ENCODE results near the gene ARL4D. TPM values are rescaled to one million over a fixed set of nuclear protein-coding genes. Genes with fewer than 3 reads are reported as not detected.

The ARL4D gene
- total RNA-seq, 1 experiment from 2014 or later = 8.8 TPM

DNA sequence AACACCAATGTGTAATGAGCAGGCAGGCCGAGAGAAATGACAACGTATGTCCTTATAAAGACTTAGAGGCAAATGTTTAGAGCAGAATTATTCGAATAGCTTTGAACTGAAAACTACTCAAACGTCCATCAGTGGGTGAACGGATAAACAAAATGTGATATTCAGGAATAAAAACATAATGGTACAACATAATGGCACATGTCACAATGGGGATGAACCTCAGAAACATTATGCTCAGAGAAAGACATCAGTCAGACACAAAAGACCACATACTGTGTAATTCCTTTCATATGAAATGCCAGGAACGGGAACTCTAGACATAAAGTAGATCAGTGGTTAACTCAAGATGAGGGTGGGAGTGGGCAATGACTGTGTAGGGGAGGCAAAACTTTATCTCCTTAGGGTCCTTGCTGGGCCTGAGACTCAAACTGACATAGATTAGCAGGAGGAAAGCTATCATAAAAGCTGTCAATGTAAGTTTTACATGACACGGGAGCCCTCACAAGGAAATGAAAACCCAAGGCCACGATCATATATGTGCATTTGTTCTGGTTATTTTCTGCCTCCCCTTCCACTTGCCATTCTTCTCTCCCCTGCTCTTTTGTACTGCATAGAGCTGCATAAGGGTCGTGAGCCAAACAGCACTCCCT lies 14.8 kb upstream of the ARL4D start:
- no peak for DNase-seq
- no peaks in the 10 kb centered on the region for H4K20me1 ChIP-seq (ENCODE audit: insufficient read depth)
- BruUV-seq (replicated peaks) = no TSS peak
- H3K4me3 ChIP-seq = no peak overlapping the region
- peaks cover 6% of the 10 kb centered on the region for H3K4me1 ChIP-seq (replicated peaks; ENCODE audit: insufficient read depth)
- TF ChIP-seq EZH2 (IDR thresholded peaks at IDR 0.05; ENCODE audit: low read depth) = no peak
- TF ChIP-seq, protein P1, sequence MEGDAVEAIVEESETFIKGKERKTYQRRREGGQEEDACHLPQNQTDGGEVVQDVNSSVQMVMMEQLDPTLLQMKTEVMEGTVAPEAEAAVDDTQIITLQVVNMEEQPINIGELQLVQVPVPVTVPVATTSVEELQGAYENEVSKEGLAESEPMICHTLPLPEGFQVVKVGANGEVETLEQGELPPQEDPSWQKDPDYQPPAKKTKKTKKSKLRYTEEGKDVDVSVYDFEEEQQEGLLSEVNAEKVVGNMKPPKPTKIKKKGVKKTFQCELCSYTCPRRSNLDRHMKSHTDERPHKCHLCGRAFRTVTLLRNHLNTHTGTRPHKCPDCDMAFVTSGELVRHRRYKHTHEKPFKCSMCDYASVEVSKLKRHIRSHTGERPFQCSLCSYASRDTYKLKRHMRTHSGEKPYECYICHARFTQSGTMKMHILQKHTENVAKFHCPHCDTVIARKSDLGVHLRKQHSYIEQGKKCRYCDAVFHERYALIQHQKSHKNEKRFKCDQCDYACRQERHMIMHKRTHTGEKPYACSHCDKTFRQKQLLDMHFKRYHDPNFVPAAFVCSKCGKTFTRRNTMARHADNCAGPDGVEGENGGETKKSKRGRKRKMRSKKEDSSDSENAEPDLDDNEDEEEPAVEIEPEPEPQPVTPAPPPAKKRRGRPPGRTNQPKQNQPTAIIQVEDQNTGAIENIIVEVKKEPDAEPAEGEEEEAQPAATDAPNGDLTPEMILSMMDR (conservative IDR thresholded peaks at IDR 0.05) = no peak
- CTCF ChIA-PET = no interaction called here
- H2AFZ ChIP-seq = no peak overlapping the region
- no peaks in the 10 kb centered on the region for H3K9me2 ChIP-seq (ENCODE audit: insufficient read depth)
- H3K79me2 ChIP-seq (ENCODE audit: low read depth) = peaks cover 8% of the 10 kb centered on the region; the same call in 1 of the 2 replicates
- POLR2A ChIA-PET (ENCODE audit: unreplicated experiment) = no interaction called here
- no peak overlapping the region for H3K4me2 ChIP-seq
- H3F3A ChIP-seq (ENCODE audit: insufficient read depth, low read depth) = peaks cover 33% of the 10 kb centered on the region
- no peak overlapping the region for H3K27ac ChIP-seq
- peaks cover 5% of the 10 kb centered on the region; the same call in 1 of the 2 replicates for H3K9me3 ChIP-seq (ENCODE audit: insufficient read depth, low read depth)
- no peaks in the 10 kb centered on the region for H3K36me3 ChIP-seq (ENCODE audit: low read depth)
- intact Hi-C loops (cut with micrococcal nuclease; ENCODE audit: unreplicated experiment) = no loop called here
- no peaks in the 10 kb centered on the region for H3K27me3 ChIP-seq (ENCODE audit: insufficient read depth, low read depth)

DNA sequence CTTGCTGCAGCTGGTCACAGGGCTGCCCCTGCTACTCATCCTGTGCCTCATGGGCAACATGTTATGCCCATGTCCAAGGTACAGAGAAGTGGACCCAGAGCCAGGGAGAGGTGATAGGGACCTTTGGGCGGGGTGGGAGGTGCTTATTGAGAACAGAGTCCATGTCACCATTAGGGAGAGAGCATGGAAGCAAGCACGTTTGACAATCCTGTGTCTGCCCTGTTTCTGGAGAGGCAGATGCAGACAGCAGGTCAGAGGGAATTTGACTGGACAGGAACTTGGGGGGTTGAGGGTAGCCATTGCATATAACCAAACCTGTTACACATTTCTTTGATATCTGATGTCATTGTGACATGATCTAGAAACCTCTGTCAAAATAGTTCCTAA lies 14.3 kb upstream of the ARL4D start:
- Histone ChIP-seq H4K20me1 (ENCODE audit: insufficient read depth) (no peaks in the 10 kb centered on the region), H3K36me3 (ENCODE audit: low read depth) (no peaks in the 10 kb centered on the region), H3K9me3 (ENCODE audit: insufficient read depth, low read depth) (peaks cover 5% of the 10 kb centered on the region; the same call in 1 of the 2 replicates), H3K9me2 (ENCODE audit: insufficient read depth) (no peaks in the 10 kb centered on the region), H3K4me1 (replicated peaks; ENCODE audit: insufficient read depth) (peaks cover 6% of the 10 kb centered on the region), H3K4me3 (no peak overlapping the region), H3K27ac (no peak overlapping the region), H3F3A (ENCODE audit: insufficient read depth, low read depth) (peaks cover 38% of the 10 kb centered on the region), H2AFZ (no peak overlapping the region), H3K27me3 (ENCODE audit: insufficient read depth, low read depth) (no peaks in the 10 kb centered on the region), H3K4me2 (no peak overlapping the region), H3K79me2 (ENCODE audit: low read depth) (peaks cover 8% of the 10 kb centered on the region; the same call in 1 of the 2 replicates)
- BruUV-seq (replicated peaks) = no TSS peak
- ChIA-PET CTCF (interaction anchor here (0.6 to 1.3 kb wide), 2 partner anchors 100 to 375 kb away, joined by 4 to 5 read pairs; partner anchors contain the start of gene DHX8), POLR2A (ENCODE audit: unreplicated experiment) (no interaction called here)
- intact Hi-C loops (cut with micrococcal nuclease; ENCODE audit: unreplicated experiment) = no loop called here
- no peak for TF ChIP-seq EZH2 (IDR thresholded peaks at IDR 0.05; ENCODE audit: low read depth)
- TF ChIP-seq, protein P1 (conservative IDR thresholded peaks at IDR 0.05) = no peak
- no peak for DNase-seq

DNA sequence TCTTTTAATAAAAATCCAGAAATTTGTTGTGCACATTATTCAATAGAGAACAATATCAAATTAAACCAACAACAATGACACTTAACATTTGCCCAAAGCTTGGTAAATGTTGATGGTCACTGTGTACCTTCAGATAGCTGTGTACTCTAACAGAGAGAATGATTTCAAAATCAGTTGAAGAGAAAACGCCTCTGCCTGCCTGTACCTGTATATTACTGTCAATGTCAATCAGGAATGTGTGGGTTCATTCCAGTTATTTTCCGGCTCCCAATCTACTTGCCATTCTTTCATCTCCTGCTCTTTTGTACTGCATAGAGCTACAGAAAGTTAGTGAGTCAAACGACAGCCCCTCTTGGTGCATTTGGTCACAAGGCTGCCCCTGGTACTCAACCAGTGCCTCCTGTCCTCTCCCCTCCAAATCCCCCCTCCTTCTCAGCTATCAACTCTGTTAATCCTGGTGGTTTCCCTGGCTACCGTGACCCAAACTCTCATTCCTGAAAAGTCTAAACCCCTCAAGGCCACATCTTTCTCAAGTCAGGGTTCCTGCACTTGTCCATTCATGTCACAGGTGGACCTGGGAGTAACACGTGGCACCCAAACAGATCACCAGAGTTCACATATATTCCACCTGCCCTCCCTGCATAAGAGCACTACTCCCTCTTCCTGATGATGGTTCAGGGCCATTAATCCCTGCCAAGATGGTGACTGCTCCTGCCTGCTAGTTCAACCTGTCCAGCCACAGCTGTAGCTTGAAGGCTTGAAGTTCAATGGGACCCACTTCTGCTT lies 13.6 kb upstream of the ARL4D start:
- Histone ChIP-seq H3K27me3 (ENCODE audit: insufficient read depth, low read depth) (no peaks in the 10 kb centered on the region), H3K4me1 (replicated peaks; ENCODE audit: insufficient read depth) (peaks cover 14% of the 10 kb centered on the region), H3K9me3 (ENCODE audit: insufficient read depth, low read depth) (no peaks in the 10 kb centered on the region; the same call in 1 of the 2 replicates), H3K36me3 (ENCODE audit: low read depth) (no peaks in the 10 kb centered on the region), H3K4me2 (no peak overlapping the region), H3K79me2 (ENCODE audit: low read depth) (peaks cover 8% of the 10 kb centered on the region; the same call in 1 of the 2 replicates), H2AFZ (no peak overlapping the region), H3K27ac (no peak overlapping the region), H3K4me3 (no peak overlapping the region), H3K9me2 (ENCODE audit: insufficient read depth) (no peaks in the 10 kb centered on the region), H4K20me1 (ENCODE audit: insufficient read depth) (no peaks in the 10 kb centered on the region), H3F3A (ENCODE audit: insufficient read depth, low read depth) (peaks cover 43% of the 10 kb centered on the region)
- ChIA-PET POLR2A (ENCODE audit: unreplicated experiment) (no interaction called here), CTCF (interaction anchor here (0.6 to 1.3 kb wide), 2 partner anchors 99 to 375 kb away, joined by 4 to 5 read pairs; partner anchors contain the start of gene DHX8)
- TF ChIP-seq, protein P1 (conservative IDR thresholded peaks at IDR 0.05) = no peak
- no peak for TF ChIP-seq EZH2 (IDR thresholded peaks at IDR 0.05; ENCODE audit: low read depth)
- no TSS peak for BruUV-seq (replicated peaks)
- no peak for DNase-seq
- intact Hi-C loops (cut with micrococcal nuclease; ENCODE audit: unreplicated experiment) = no loop called here
